HG03439 (cell line): ENCODE results near the gene KRTAP10-6.
"Not testable (repeated sequence)": the region's sequence is repeated elsewhere in the genome, so short reads cannot be mapped to it uniquely, and the experiment has no call there.

Source experiments
- ATAC-seq: cut with Tn5 transposase; IDR thresholded peaks from one replicate; pipeline ENCODE4 v1.9.1; 2021; ENCODE audit warnings: mild to moderate bottlenecking, moderate library complexity; ENCODE audit not compliant: unreplicated experiment

KRTAP10-6 gene

GRCh38 chr21:44564099-44564498 is 28.2 kb downstream of the KRTAP10-6 start:
- ATAC-seq: no peak

GRCh38 chr21:44558695-44559094 is 33.6 kb downstream of the KRTAP10-6 start, which contains the start of gene KRTAP10-3:
Gene KRTAP10-3, minus strand, starts transcription at chr21:44558795. Its CDS starts 80 bp downstream, at chr21:44558715.
- ATAC-seq: no peak

DNA sequence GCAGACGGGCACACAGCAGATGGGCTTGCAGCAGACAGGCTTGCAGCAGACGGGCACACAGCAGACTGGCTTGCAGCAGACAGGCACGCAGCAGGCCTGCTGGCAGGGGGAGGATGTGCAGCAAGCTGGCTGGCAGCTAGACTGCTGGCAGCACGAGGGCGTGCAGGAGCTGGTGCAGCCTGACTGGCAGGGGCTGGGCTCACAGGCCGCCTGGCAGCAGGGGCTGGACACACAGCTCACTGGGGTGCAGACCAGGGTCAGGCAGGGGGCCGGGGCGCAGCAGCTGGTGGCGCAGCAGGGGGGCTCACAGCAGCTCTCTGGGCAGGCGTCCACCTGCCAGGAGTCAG is 34.0 kb downstream of the KRTAP10-6 start:
- ATAC-seq: not testable (repeated sequence)

- no peak for ATAC-seq
Observed at GRCh38 chr21:44557491-44558328, 34.6 kb downstream of the KRTAP10-6 start.

- ATAC-seq: no peak
Observed at GRCh38 chr21:44556879-44557278, 35.4 kb downstream of the KRTAP10-6 start.

GRCh38 chr21:44555200-44555875 is 37.0 kb downstream of the KRTAP10-6 start:
- ATAC-seq: no peak

- ATAC-seq: no peak
Observed at GRCh38 chr21:44552681-44553080, 39.6 kb downstream of the KRTAP10-6 start.

DNA sequence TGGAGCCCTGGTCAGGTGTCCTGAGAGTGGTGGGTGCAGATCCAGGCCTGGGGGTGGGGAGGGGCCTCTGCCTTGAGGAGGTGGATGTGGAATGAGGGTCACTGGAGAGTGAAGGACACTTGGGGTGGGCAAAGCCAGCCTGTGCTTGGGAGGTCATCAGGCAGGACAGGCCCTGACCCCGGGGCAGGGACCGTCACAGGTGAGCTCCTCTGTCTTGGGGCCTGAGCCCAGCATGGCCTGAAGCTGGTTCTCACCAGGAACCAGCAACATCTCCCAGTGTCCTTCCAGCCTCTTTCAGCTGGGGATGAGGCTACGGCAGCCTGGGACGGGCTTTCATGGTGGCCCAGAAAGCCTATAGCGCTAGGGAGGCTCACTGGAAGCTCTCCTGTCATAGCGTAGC is 40.2 kb downstream of the KRTAP10-6 start:
- ATAC-seq: no peak

- ATAC-seq: no peak
Observed at GRCh38 chr21:44551340-44551961, 40.9 kb downstream of the KRTAP10-6 start, which contains the start of gene KRTAP10-2. Gene KRTAP10-2, minus strand, starts transcription at chr21:44551505. Its CDS starts 47 bp downstream, at chr21:44551458.

DNA sequence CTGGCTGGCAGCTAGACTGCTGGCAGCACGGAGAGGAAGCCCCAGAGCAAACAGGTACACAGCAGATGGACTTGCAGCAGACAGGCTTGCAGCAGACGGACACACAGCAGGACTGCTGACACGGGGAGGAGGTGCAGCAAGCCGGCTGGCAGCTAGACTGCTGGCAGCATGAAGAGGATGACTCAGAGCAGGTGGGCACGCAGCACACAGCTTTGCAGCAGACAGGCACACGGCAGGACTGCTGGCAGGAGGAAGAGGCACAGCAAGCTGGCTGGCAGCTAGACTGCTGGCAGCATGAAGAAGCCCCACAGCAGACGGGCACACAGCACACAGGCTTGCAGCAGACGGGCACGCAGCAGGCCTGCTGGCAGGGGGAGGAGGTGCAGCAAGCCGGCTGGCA is 41.5 kb downstream of the KRTAP10-6 start:
- no peak for ATAC-seq

DNA sequence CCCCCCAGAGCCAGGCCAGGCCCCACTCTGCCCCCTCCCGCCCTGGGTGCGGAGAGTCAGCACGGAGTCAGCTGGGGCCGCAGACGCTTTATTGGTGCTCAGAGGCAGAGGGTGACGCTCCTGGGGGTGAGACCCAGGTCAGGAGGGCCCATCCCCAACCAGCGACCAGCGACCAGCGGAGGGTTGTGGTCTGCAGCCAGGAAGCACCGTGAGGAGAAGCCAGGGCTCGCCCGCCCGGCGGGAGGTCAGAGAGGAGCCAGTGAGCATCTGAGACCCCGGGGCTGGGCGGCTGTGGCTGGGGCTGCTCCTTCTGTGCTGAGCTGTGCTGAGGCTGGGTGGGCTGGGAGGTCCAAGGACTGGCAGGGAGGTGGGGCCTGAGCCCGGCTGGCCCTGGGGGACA is 42.0 kb downstream of the KRTAP10-6 start:
- not testable (repeated sequence) for ATAC-seq

GRCh38 chr21:44549525-44550211 is 42.6 kb downstream of the KRTAP10-6 start:
- ATAC-seq: no peak

- ATAC-seq: no peak
Observed at GRCh38 chr21:44548922-44549321, 43.4 kb downstream of the KRTAP10-6 start.

- ATAC-seq: no peak
Observed at GRCh38 chr21:44548381-44548780, 43.9 kb downstream of the KRTAP10-6 start.

GRCh38 chr21:44547656-44548331 is 44.5 kb downstream of the KRTAP10-6 start:
- no peak for ATAC-seq

GRCh38 chr21:44544566-44544965 is 47.7 kb downstream of the KRTAP10-6 start:
- no peak for ATAC-seq

DNA sequence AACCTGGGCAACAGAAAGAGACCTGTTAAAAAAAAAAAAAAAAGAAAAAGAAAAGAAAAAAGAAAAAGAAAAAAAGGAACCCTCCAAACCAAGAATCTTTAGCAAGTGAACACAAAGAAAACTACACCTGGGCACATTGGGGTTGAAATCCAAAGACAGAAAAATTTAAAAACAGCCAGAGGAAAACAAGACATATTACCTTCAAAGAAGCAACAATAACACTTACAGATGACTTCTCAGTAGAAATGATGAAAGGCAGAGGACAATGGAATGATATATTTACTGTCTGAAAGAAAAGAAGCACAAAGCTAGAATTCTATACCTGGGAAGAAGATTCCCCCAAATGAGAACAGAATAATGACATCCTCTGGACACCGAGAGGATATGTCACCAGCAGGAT is 49.6 kb downstream of the KRTAP10-6 start:
- ATAC-seq: no peak
